Measurements from ENCODE around the gene PKN2.

PKN2 gene

DNA sequence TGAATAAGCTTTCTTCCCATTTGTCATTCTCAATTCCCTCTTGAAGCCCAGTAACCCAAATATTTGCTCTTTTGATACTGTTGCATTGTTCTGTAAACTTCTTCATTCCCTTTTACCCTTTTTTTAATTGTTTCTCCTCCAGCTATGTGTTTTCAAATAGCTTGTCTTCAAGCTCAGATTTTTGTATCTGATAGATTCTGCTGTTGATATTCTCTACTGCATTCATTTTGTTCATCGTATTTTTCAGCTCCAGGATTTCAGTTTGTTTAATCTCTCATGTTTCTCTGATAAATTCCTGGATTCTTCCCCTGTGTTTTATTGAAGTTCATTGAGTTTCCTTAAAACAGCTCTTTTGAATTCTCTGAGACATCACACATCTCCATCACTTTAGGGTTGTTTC, 51.8 kb downstream of the PKN2 start:
- no peak for DNase-seq

GRCh38 chr1:88736633-88737248, 52.7 kb downstream of the PKN2 start:
- peak; percentile 70 for DNase-seq

DNA sequence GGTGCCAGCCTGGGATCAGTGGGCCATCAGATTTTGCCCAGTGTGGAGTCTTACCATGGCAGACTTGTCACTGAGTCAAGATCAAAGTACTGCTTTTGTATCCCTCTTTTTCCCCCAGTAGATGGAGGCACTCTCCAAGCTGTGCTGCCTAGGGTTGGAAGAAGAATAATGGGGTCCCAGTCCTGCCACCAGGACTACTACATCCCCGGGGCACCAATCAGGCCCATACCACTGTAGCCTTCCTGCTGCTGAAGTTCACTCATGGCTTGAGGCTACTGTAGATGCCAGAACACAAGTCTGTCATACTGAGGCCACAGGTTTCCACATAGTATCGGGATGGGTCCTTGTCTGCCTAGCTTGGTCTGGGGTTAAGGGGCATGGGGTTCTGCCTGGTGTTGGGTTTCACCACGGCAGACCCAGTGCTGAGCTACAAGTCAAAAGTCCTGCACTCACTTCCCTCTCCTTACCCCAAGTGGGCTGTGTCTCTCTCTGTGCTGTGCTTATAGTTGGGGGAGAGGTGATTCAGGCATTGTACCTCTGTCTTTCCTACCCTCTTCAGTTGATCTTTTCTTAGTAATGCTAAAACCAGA, 53.4 kb downstream of the PKN2 start:
- DNase-seq, result no peak

GRCh38 chr1:88740784-88741183, 56.7 kb downstream of the PKN2 start:
- DNase-seq, result no peak

DNA sequence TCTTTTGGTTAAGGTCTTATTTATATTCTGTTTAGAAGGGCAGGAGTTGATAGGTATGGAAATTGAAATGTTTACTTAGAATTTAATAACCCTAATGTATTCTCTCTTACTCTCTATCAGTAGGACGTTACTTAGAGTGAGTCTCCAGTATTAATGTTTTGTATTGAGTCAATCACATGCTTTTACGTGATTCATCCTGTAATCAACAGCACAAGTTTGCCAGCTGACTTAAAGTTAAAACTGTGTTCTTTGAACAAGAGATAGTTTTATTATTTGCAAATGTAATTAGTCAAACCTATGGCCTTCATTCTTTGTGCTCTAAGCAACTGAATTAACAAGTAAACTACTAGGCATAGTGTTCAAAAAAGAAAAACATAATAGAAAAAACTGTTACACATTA, 57.3 kb downstream of the PKN2 start:
- no peak for DNase-seq

DNA sequence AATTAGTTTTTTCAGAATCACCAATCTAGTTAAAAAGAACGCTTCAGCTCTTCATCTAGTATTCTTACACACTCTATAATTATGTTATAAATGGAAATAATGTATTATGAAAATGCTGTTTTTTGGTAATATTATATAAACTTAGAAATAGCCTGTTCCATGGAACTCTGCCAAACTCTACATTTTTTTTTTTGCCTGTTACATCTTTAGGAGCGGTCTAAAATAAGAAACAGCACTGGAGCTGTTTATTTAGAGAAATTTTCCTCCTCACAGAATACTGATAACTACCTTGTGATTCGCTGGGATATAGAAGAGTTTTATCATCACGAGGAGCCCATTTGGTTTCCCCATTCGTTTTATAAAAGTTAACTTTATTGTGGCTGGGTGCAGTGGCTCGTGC, 58.5 kb downstream of the PKN2 start:
- DNase-seq, result no peak

- DNase-seq, result no peak
These were observed 60.1 kb downstream of the PKN2 start for GRCh38 chr1:88744142-88744541.

DNA sequence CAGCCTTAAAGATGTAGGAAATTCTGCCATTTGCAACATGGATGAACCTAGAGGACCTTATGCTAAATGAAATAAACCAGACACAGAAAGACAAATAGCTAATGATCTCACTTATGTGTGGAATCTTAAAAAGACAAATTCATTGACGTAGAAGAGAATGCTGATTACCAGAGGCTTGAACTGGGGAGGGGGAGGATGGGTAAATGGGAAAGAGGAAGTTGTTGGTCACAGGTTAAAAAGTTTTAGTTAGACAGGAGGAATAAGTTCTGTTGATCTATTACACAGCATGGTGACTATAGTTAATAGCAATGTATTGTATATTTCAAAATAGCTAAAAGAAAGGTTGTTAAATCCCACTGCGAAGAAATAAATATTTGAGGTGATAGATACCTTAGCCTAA, 62.8 kb downstream of the PKN2 start:
- no peak for DNase-seq

DNA sequence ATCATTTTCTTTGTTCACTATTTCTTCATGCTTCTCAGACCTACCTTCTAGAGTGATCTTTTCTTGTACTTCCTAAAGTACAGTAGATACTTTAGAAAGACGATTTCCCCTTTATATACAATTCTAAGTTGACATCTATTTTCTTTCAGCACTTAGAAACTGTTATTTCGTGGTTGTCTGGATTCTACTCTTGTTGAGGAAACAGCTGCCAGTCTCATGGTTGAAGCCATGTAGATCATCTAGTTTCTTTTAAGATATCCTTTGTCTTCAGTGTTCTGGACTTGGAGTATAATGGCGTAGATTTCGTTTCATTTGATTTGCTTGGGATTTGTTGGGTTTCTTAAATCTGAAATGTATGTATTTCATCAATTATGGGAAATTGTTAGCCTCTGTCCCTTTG, 67.6 kb downstream of the PKN2 start:
- no peak for DNase-seq

GRCh38 chr1:88753506-88753905, 69.4 kb downstream of the PKN2 start:
- no peak for DNase-seq

DNA sequence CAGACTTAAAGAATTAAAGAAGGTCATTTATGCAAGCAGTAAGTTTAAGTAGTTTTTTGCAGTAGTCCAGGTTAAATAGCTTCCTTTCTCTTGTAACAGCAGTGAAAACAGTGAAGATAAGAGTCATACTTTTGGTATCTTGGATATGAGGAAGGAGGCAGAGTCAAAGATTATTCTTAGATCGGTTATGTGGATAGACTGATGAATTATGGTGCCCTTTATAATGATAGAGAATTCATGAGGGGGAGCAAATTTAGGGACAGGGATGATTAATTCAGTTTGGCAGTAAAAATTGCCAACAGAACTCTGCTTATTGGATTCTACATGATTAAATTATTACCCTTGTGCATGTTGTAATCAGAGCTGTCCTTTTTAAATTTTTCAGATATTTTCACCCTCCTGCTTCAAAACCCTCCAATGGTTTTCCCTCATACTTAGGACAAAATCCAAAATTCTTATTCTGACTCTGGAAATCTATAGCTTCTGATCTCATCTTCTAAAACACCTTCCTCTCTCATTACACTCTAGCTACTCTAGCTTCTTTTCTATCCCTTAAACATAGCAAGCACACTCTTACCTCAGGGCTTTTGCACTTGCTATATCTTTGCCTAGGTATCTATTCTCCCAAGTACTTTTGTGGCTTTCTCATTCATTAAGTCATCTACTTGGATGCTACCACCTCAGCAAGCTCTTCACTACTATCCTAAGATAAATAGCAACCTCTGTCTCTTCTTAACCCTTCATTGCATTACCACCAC, 79.8 kb downstream of the PKN2 start:
- no peak for DNase-seq

DNA sequence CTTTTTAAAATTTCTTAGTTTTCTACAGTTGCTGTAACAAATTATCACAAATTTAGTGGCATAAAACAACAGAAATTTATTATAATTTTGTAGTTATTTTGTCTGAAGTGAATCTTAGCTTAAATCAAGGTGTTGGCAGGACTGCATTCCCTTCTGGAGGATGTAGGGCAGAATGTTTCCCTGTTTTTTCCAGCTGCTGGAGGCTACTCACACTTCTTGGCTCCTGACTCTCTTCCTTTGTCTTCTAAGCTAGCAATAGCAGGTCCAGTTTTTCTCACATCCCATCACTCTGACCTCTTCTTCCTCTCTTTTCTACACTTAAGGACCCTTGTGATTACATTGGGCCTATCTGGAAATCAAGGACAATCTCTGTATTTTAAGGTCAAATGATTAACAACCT, 84.1 kb downstream of the PKN2 start:
- no peak for DNase-seq

- DNase-seq, result no peak
These were observed 84.7 kb downstream of the PKN2 start for GRCh38 chr1:88768816-88769215.

DNA sequence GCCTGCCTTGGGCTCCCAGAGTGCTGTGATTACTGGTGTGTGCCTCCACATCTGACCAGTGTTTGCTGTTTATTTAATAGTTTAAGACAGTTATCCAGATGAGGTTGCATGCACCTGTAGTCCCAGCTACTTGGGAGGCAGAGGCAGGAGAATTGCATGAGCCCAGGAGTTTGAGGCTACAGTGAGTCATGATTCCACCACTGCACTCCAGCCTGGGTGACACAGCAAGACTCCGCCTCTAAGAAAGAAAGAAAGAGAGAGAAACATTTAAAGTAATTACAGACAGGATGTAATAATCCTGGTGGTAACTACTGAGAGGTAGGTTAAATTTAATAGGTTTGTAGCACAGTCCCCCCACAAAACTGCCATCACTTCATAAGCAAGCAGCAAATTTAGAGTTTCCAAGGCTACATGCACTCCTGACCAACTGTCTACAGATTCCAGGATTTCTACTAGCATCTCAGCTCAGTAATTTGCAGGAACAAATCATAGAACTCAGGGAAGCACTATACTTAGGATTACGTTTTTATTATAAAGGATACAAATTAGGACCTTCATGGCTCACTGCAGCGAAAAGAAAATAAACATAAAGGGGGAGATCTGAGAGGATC, 89.6 kb downstream of the PKN2 start:
- DNase-seq, result no peak

DNA sequence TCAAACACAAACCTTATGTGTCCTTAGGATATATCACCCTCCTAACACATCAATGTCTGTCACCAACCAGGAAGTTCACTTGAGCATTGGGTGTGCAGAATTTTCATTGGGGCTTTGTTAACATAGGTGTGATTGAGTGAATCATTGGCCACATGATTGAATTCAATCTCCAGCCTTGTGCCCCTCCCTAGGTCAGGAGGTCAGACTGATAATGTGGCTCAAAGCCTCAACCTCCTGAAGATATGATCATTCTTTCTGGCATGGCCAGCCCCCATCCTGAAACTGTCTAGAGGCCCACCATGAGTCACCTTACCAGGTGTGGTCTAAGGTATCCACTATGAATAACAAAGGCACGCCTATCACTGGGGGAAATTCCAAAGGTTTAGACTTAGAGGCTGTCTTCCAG, 90.1 kb downstream of the PKN2 start:
- DNase-seq, result peak; percentile 3

- DNase-seq, result peak; percentile 7
These were observed 93.6 kb downstream of the PKN2 start for GRCh38 chr1:88777604-88778149.

- no peak for DNase-seq
These were observed 95.8 kb downstream of the PKN2 start for GRCh38 chr1:88779880-88780279.

DNA sequence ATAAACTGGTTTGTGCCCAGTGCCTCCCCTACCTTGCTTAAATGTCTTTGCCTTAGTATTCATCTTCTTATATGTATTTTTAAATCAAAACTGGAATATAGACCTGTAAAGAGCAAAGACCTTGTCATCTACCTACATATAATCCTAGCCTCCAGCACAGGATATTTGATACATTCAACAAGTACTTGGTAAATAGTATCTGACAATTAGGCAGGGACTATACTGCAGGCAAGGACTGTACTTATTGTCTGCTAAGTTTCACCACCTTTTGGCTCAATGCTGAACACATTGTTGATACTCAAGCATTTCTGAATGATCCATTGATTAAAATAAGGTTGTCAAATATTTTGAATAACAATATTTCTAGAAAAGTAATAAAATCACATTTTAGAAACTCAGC, 96.4 kb downstream of the PKN2 start:
- DNase-seq, result no peak

DNA sequence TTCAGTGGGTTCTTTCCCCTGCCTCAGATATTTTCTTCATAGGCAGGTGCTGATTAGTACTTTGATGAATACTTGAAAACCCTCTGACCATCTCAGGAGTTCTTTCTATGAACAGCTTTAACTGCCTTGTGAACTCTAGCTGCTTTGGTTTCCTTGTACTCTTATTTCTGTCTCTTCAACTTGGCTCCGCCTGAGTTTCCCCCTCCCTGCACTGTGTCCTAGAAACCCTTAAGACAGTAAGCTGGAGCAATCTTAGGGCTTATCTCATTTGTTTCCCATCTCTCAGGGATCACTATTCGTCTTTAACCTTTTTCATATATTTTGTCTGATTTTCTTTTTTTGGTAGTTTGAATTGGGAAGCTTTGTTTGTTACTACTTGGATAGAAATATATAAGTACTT, 99.1 kb downstream of the PKN2 start:
- no peak for DNase-seq

DNA sequence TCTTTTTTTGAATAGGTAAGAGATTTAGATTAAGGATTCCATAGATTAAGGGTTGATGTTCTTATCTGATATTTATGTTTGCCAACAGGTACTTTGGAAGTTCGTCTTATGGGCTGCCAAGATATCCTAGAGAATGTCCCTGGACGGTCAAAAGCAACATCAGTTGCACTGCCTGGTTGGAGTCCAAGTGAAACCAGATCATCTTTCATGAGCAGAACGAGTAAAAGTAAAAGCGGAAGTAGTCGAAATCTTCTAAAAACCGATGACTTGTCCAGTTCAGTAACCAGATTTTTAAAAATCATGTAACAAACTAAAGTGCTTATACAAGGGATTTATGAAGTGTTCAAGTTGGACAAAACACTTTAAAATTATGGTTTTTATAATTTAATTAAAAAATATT, 100.5 kb downstream of the PKN2 start:
- no peak for DNase-seq

- DNase-seq, result no peak
These were observed 103.2 kb downstream of the PKN2 start for GRCh38 chr1:88787023-88787903.

- DNase-seq, result no peak
These were observed 107.1 kb downstream of the PKN2 start for GRCh38 chr1:88791192-88791591.

DNA sequence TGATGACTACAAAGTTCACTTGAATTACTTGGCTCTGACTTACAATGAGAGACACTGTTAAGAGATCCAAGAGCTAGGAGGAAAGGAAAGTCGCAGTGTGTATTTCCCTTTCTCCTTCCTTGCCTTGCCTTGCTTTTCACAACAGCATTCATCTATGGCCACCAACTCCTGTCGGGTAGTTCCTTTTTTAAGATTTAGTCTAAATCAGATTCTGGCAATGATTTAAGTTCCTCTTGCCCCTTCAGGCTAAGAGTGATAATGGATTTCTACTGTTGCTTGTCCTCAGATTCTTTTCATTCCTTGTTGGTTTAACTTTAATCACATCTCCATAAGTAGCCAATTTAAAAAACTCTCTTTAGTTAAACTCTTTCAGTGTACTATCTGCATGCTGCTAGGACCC, 115.4 kb downstream of the PKN2 start:
- no peak for DNase-seq

Measured in hematopoietic multipotent progenitor cell treated with erythropoietin and hydrocortisone succinate and interleukin-3 and kit ligand, for 6 days (in vitro differentiated cells).